Smooth muscle cell (in vitro differentiated cells): ENCODE measurements around the gene CD1C. TPM values are rescaled to one million over a fixed set of nuclear protein-coding genes. Genes with fewer than 3 reads are reported as not detected.

Experiments
- DNase-seq: peaks from one replicate; lab custom pipeline; 2025; ENCODE audit not compliant: unreplicated experiment; lab: John Stamatoyannopoulos, UW
- H2AFZ ChIP-seq: fragments of 200-600 bp; sonication (generic); 2 replicates; pipeline ENCODE4 v1.6.0; 2016; ENCODE audit warnings: antibody characterized with exemption, low read depth, mild to moderate bottlenecking
- H3F3A ChIP-seq: fragments of 200-600 bp; sonication (generic); 2 replicates; pipeline ENCODE4 v1.6.0; 2017; ENCODE audit warnings: antibody characterized with exemption, low read depth
- H3K27ac ChIP-seq: fragments of 200-600 bp; sonication (generic); 2 replicates; pipeline ENCODE4 v1.5.1; 2016; ENCODE audit warnings: low read depth, mild to moderate bottlenecking
- H3K27me3 ChIP-seq: fragments of 200-600 bp; sonication (generic); 2 replicates; pipeline ENCODE4 v1.6.1; 2016; ENCODE audit warnings: low read depth, mild to moderate bottlenecking
- H3K36me3 ChIP-seq: fragments of 200-600 bp; sonication (generic); 2 replicates; pipeline ENCODE4 v1.5.1; 2016; ENCODE audit warnings: low read depth
- H3K4me1 ChIP-seq: fragments of 200-600 bp; sonication (generic); 2 replicates; pipeline ENCODE4 v1.5.1; 2016; ENCODE audit warnings: low read depth
- H3K4me2 ChIP-seq: fragments of 200-600 bp; sonication (generic); 2 replicates; pipeline ENCODE4 v1.6.0; 2016; ENCODE audit warnings: mild to moderate bottlenecking
- H3K4me3 ChIP-seq: fragments of 200-600 bp; sonication (generic); 2 replicates; pipeline ENCODE4 v1.5.1; 2016; ENCODE audit warnings: mild to moderate bottlenecking
- H3K79me2 ChIP-seq: fragments of 200-600 bp; sonication (generic); 2 replicates; pipeline ENCODE4 v1.6.0; 2016; ENCODE audit warnings: low read depth, mild to moderate bottlenecking
- H3K9ac ChIP-seq: fragments of 200-600 bp; sonication (generic); 2 replicates; pipeline ENCODE4 v1.6.0; 2016; ENCODE audit warnings: low read depth
- H3K9me3 ChIP-seq: fragments of 200-600 bp; sonication (generic); replicated peaks from 2 replicates; pipeline ENCODE4 v1.5.1; 2016; ENCODE audit warnings: low read depth
- H4K20me1 ChIP-seq: fragments of 200-600 bp; sonication (generic); 2 replicates; pipeline ENCODE4 v1.6.0; 2016; ENCODE audit warnings: low read depth
- WGBS: methylation state at CpG from one replicate; pipeline ENCODE4 v1.1.7; 2016; ENCODE audit warnings: low lambda C conversion rate; 5-methylcytosine and 5-hydroxymethylcytosine counted together
- polyA plus RNA-seq: library from polyadenylated mRNA; unstranded; fragments of >200 nt; fragmentation: Nextera tagmentation; extraction: Ambion mirVana; gene quantifications from 2 replicates; pipeline ENCODE4 v1.2.1, GENCODE V29; 2016
- total RNA-seq: library from RNA; depleted of rRNA; stranded (reverse); fragments of >200 nt; gene quantifications from 2 replicates; pipeline ENCODE4 v1.2.3, GENCODE V29; 2014
- TF ChIP-seq, protein P1 (sequence below): fragments of 200-600 bp; sonication (generic); IDR thresholded peaks from 2 replicates; pipeline ENCODE4 v1.5.1; 2017; ENCODE audit warnings: borderline replicate concordance, mild to moderate bottlenecking, antibody characterized with exemption; ENCODE audit not compliant: insufficient read depth, poor library complexity, severe bottlenecking

The CD1C gene
- total and polyA plus RNA-seq, 2 experiments from 2014 or later = not detected

DNA sequence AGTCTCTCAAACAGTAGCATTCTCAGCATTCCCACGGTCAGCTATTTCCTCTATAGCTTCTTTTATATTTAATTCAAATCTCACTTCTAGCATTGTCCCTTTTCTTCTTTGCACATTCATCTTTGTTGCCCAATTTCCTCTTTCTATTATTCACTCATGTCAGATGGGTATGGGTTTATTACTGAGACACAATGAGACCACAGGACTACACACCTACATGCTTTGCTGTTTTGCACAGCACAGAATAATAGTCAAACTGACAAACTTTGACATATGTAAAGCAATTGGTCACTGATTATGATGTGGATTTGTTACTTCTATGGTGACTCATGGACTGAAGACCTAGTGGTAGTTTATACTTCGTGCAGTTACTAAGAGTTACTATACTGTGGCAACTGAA is 5.8 kb upstream of the CD1C start:
- Histone ChIP-seq H3K9me3 (no peaks in the 10 kb centered on the region), H3K4me1 (no peaks in the 10 kb centered on the region), H3K9ac (no peak overlapping the region), H3F3A (no peaks in the 10 kb centered on the region), H4K20me1 (no peaks in the 10 kb centered on the region), H3K4me2 (no peak overlapping the region), H3K79me2 (no peaks in the 10 kb centered on the region), H3K4me3 (no peak overlapping the region), H3K27me3 (no peaks in the 10 kb centered on the region), H2AFZ (no peak overlapping the region), H3K36me3 (no peaks in the 10 kb centered on the region), H3K27ac (no peak overlapping the region)
- DNase-seq = no peak
- TF ChIP-seq, protein P1, sequence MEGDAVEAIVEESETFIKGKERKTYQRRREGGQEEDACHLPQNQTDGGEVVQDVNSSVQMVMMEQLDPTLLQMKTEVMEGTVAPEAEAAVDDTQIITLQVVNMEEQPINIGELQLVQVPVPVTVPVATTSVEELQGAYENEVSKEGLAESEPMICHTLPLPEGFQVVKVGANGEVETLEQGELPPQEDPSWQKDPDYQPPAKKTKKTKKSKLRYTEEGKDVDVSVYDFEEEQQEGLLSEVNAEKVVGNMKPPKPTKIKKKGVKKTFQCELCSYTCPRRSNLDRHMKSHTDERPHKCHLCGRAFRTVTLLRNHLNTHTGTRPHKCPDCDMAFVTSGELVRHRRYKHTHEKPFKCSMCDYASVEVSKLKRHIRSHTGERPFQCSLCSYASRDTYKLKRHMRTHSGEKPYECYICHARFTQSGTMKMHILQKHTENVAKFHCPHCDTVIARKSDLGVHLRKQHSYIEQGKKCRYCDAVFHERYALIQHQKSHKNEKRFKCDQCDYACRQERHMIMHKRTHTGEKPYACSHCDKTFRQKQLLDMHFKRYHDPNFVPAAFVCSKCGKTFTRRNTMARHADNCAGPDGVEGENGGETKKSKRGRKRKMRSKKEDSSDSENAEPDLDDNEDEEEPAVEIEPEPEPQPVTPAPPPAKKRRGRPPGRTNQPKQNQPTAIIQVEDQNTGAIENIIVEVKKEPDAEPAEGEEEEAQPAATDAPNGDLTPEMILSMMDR = no peak
- 70% methylated on average over 2 of the region's 2 CpGs for WGBS

DNA sequence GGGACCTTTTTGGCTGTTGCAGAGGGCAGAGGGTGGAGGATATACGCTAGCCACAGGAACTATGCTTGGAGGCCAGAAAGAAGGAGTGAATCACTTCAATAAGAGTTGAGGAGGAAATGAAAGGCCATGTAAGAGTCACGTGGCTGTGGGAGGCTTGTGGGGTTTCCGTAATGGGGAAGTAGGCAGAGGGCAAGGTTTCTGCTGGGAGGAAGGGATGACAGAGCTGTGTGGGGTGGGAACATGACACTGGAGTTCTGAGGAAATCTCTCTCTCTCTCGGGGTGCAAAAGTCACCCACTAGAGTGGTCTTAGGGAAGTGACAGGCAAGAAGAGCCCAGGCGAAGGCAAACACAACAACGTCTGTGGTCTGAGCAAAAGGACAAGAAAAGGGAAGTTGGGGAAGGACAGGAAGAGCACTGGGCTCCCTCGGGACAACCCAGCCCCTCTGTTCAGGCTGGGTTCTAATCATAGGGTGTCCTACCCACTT is 3.9 kb upstream of the CD1C start:
- DNase-seq = no peak
- Histone ChIP-seq H3K27ac (no peak overlapping the region), H3K9me3 (no peaks in the 10 kb centered on the region), H3K79me2 (no peaks in the 10 kb centered on the region), H3K4me1 (no peaks in the 10 kb centered on the region), H3K27me3 (no peaks in the 10 kb centered on the region), H3K9ac (no peak overlapping the region), H3F3A (no peaks in the 10 kb centered on the region), H4K20me1 (no peaks in the 10 kb centered on the region), H3K4me2 (no peak overlapping the region), H2AFZ (no peak overlapping the region), H3K4me3 (no peak overlapping the region), H3K36me3 (no peaks in the 10 kb centered on the region)
- 81% methylated on average over 7 of the region's 7 CpGs for WGBS
- TF ChIP-seq, protein P1 = no peak

DNA sequence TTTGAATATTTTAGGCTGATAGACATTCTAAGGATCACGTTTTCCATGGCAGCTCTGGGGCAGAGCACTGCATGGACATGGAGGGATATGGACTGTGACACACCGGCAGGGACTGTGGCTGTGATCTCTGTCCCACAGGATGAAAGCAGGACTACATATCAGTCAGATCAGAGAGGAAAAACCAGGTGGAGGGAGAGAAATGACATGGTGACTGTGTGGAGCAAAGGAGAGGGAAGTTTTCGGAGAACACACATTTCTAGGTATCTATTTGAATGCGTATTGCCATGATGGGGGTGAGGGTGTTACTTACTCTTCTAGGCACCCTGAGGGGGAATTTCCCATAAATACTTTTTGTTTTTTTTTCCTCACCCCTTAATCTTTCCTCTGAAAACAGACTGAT is 3.2 kb upstream of the CD1C start:
- H3K9ac ChIP-seq = no peak overlapping the region
- H3K36me3 ChIP-seq = no peaks in the 10 kb centered on the region
- 87% methylated on average over 4 of the region's 4 CpGs for WGBS
- H3K27ac ChIP-seq = no peak overlapping the region
- no peaks in the 10 kb centered on the region for H3K4me1 ChIP-seq
- H3K4me3 ChIP-seq = no peak overlapping the region
- no peak overlapping the region for H2AFZ ChIP-seq
- TF ChIP-seq, protein P1 = no peak
- H3K27me3 ChIP-seq = no peaks in the 10 kb centered on the region
- no peaks in the 10 kb centered on the region for H4K20me1 ChIP-seq
- no peaks in the 10 kb centered on the region for H3K9me3 ChIP-seq
- H3K4me2 ChIP-seq = no peak overlapping the region
- no peaks in the 10 kb centered on the region for H3K79me2 ChIP-seq
- DNase-seq = no peak
- H3F3A ChIP-seq = no peaks in the 10 kb centered on the region

DNA sequence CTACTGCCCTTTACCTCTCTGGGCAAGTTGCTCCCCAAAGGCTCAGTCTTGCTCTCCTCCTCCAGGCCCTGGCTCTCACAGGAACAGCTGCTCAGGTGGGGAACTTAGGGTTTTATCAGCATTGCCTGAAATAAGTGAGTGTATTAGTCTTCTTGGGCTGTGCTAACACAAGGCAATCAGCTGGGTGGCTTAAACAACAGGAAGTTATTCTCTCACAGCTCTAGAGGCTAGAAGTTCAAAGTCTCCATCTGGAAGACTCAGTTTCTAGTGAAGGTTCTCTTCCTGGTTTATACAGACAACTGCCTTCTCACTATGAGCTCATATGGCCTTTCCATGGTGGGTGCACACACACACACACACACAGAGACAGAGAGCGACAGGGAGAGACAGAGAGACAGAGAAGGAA is 2.8 kb upstream of the CD1C start:
- no peak overlapping the region for H3K4me2 ChIP-seq
- H3K9ac ChIP-seq = no peak overlapping the region
- TF ChIP-seq, protein P1 = no peak
- no peaks in the 10 kb centered on the region for H3F3A ChIP-seq
- H3K27ac ChIP-seq = no peak overlapping the region
- 78% methylated on average over 1 of the region's 1 CpG for WGBS
- DNase-seq = no peak
- no peaks in the 10 kb centered on the region for H3K4me1 ChIP-seq
- no peaks in the 10 kb centered on the region for H3K79me2 ChIP-seq
- no peak overlapping the region for H3K4me3 ChIP-seq
- H3K9me3 ChIP-seq = no peaks in the 10 kb centered on the region
- H3K27me3 ChIP-seq = no peaks in the 10 kb centered on the region
- H2AFZ ChIP-seq = no peak overlapping the region
- no peaks in the 10 kb centered on the region for H4K20me1 ChIP-seq
- H3K36me3 ChIP-seq = no peaks in the 10 kb centered on the region
